NCI-H1048 (cell line): ENCODE data around the gene RCSD1.
"Not testable (repeated sequence)": the region's sequence is repeated elsewhere in the genome, so short reads cannot be mapped to it uniquely, and the experiment has no call there.

Source experiments
- DNase-seq: peaks from one replicate; lab custom pipeline; 2025; lab: John Stamatoyannopoulos, UW

The RCSD1 gene

GRCh38 chr1:167629681-167630567, at the start of gene RCSD1:
Gene RCSD1, plus strand, starts transcription at chr1:167630232. Its CDS starts 192 bp downstream, at chr1:167630424.
- DNase-seq = no peak

GRCh38 chr1:167582064-167582463, 48.0 kb upstream of the RCSD1 start:
- no peak for DNase-seq

- DNase-seq = no peak
Observed at GRCh38 chr1:167582722-167583121, 47.3 kb upstream of the RCSD1 start.

- no peak for DNase-seq
Observed at GRCh38 chr1:167584581-167584980, 45.5 kb upstream of the RCSD1 start.

GRCh38 chr1:167587342-167587741, 42.7 kb upstream of the RCSD1 start:
- no peak for DNase-seq

- no peak for DNase-seq
Observed at GRCh38 chr1:167587872-167588271, 42.2 kb upstream of the RCSD1 start.

- no peak for DNase-seq
Observed at GRCh38 chr1:167588361-167588760, 41.7 kb upstream of the RCSD1 start.

- DNase-seq = no peak
Observed at GRCh38 chr1:167592475-167592874, 37.6 kb upstream of the RCSD1 start.

- no peak for DNase-seq
Observed at GRCh38 chr1:167593860-167594259, 36.2 kb upstream of the RCSD1 start.

- no peak for DNase-seq
Observed at GRCh38 chr1:167594822-167595221, 35.2 kb upstream of the RCSD1 start.

GRCh38 chr1:167599957-167600581, 30.0 kb upstream of the RCSD1 start:
- no peak for DNase-seq

GRCh38 chr1:167601442-167602383, 28.3 kb upstream of the RCSD1 start:
- no peak for DNase-seq

GRCh38 chr1:167602840-167603239, 27.2 kb upstream of the RCSD1 start:
- no peak for DNase-seq

GRCh38 chr1:167605576-167605975, 24.5 kb upstream of the RCSD1 start:
- DNase-seq = no peak

- DNase-seq = no peak
Observed at GRCh38 chr1:167611983-167612382, 18.0 kb upstream of the RCSD1 start.

GRCh38 chr1:167612587-167613385, 17.2 kb upstream of the RCSD1 start:
- DNase-seq = no peak

- not testable (repeated sequence) for DNase-seq
Observed at GRCh38 chr1:167613984-167614383, 16.0 kb upstream of the RCSD1 start.

GRCh38 chr1:167614851-167615250, 15.2 kb upstream of the RCSD1 start:
- DNase-seq = no peak

- no peak for DNase-seq
Observed at GRCh38 chr1:167616521-167616920, 13.5 kb upstream of the RCSD1 start.

- DNase-seq = no peak
Observed at GRCh38 chr1:167617153-167618147, 12.6 kb upstream of the RCSD1 start.
